Airway epithelial cell (primary cell): ENCODE measurements around the gene CSNK1G2. TPM values are rescaled to one million over a fixed set of nuclear protein-coding genes. Genes with fewer than 3 reads are reported as not detected.

Experiments
- total RNA-seq: library from RNA; depleted of rRNA; stranded (reverse); fragments of >200 nt; gene quantifications from 2 replicates; pipeline ENCODE4 v1.2.3, GENCODE V29; 2015

Gene CSNK1G2
- total RNA-seq, result 79.0 and 82.8 TPM in 2 replicates

DNA sequence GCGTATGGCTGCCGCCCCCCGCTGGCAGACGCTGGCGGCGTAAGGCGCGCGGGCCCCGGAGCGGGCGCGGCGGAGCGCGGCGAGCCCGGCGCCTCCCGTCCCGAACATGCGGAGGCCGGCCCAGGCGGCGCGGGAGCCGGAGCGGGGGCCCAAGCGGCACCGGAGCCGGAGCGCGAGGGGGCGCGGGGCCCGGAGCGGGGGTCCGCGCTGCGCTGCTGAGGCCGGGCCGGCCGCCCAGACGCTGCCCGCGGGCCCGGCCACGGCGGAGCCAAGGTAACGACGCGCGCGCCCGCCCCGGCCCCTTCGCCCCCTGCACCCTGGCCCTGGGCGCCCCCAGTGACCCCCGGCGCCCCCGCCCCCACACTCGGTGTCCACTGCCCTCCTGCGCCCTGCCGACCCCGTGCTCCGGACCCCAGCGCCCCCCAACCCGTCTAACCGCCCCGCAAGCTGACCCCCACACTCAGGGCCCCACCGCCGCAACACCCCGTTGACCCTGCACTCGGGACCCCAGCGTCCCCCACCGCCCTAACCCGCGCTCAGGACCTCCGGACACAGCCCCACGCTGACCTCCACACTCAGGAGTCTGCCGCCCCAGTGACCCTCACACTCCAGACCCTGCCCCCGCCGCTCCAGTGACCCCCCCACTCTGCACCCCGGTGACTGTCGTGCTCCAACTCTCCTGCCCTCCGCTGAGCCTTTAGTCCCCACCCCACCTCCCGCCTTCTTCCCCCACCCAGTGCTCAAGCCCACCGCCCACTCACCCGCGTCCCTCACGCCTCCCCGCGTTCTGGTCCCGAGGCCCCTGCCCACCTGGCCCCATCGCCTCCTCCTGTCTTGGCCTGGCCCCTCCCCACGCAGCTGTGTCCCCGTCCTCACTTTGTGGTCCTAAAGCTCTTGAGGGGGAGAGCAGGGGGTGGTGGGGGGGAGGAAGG, at the start of gene CSNK1G2:
TSS of gene CSNK1G2 (plus strand) at position 27 of the 932 bp plus-strand sequence. CDS start 28,601 bp downstream, outside the sequence.

DNA sequence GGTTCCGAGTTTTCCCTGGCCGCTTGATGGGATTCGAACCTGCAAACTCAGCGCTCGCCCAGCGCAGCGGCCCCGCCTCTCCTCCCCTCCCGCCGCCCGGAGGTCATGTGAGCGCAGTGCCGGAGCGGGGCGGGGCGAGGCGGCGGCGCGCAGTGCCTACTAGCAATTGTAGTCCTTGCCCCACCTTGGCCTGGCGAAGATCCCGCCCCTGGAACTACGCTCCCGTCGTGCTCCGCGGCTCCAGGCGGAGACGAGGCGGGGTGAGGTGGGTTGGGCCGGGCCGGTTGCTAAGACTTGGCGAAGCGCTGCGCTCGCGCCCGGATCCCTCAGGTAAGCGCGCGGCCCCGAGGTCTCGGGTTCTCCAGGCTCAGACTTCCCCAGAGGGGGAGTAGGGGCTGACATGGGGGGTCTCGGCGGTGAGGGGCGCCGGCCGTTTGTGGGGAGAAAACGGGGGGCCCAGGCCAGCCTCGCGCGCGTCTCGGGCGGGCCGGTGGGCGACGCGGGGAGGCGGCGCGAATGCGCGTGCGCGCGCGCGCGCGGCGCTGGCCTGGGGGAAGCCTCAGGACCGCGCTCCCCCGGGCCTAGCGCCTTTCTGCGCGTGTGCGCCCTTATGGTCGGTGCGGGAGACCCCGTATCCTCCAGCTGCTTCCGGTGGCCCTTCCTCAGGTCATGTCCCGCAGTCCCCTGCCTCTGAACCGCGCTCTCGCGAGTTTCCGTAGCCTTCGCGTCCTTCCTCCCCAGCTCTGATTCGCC, 35.7 kb upstream of the CSNK1G2 start, which contains the start of the genes ADAT3 and SCAMP4:
TSS of gene ADAT3 (plus strand) at position 290 of the 753 bp plus-strand sequence. CDS start 6,649 bp downstream, outside the sequence.
TSS of gene SCAMP4 (plus strand) at position 290 of the 753 bp plus-strand sequence. CDS start 9,621 bp downstream, outside the sequence.

GRCh38 chr19:2015608-2015950, 74.6 kb downstream of the CSNK1G2 start, which contains the start of gene BTBD2:
BTBD2 (minus strand) TSS chr19:2015714; CDS start chr19:2015703, 11 bp downstream.

Other genes with a start within 250 kb of the CSNK1G2 start
- gene ONECUT3, start 187.7 kb upstream of the CSNK1G2 start, total RNA-seq, result 0.28 TPM in 2 replicates
- gene ATP8B3, start 128.9 kb upstream of the CSNK1G2 start, total RNA-seq, result 0.28 and 1.4 TPM in 2 replicates
- gene REXO1, start 92.7 kb upstream of the CSNK1G2 start, total RNA-seq, result 16.8 and 22.7 TPM in 2 replicates
- 19.2 and 22.6 TPM in 2 replicates for gene KLF16, start 77.6 kb upstream of the CSNK1G2 start, total RNA-seq
- 126 and 133 TPM in 2 replicates for gene ABHD17A, start 55.7 kb upstream of the CSNK1G2 start, total RNA-seq
- gene ADAT3, start 35.8 kb upstream of the CSNK1G2 start, total RNA-seq, result 9.6 and 12.4 TPM in 2 replicates
- 84.6 and 136 TPM in 2 replicates for gene SCAMP4, start 35.8 kb upstream of the CSNK1G2 start, total RNA-seq
- 64.8 and 101 TPM in 2 replicates for gene BTBD2, start 74.5 kb downstream of the CSNK1G2 start, total RNA-seq
- 348 and 384 TPM in 2 replicates for gene MKNK2, start 110.1 kb downstream of the CSNK1G2 start, total RNA-seq
- 40.6 and 53.2 TPM in 2 replicates for gene MOB3A, start 155.2 kb downstream of the CSNK1G2 start, total RNA-seq
- 4.3 and 4.4 TPM in 2 replicates for gene IZUMO4, start 155.7 kb downstream of the CSNK1G2 start, total RNA-seq
- gene AP3D1, start 210.4 kb downstream of the CSNK1G2 start, total RNA-seq, result 81.8 and 94.4 TPM in 2 replicates
- 12.9 and 14.3 TPM in 2 replicates for gene DOT1L, start 222.8 kb downstream of the CSNK1G2 start, total RNA-seq